ENCODE results near the gene FBXW10B. TPM values are rescaled to one million over a fixed set of nuclear protein-coding genes. Genes with fewer than 3 reads are reported as not detected.
"Not testable (repeated sequence)": the region's sequence is repeated elsewhere in the genome, so short reads cannot be mapped to it uniquely, and the experiment has no call there.

The FBXW10B gene
- total RNA-seq, 2 experiments from 2014 or later, result not detected

DNA sequence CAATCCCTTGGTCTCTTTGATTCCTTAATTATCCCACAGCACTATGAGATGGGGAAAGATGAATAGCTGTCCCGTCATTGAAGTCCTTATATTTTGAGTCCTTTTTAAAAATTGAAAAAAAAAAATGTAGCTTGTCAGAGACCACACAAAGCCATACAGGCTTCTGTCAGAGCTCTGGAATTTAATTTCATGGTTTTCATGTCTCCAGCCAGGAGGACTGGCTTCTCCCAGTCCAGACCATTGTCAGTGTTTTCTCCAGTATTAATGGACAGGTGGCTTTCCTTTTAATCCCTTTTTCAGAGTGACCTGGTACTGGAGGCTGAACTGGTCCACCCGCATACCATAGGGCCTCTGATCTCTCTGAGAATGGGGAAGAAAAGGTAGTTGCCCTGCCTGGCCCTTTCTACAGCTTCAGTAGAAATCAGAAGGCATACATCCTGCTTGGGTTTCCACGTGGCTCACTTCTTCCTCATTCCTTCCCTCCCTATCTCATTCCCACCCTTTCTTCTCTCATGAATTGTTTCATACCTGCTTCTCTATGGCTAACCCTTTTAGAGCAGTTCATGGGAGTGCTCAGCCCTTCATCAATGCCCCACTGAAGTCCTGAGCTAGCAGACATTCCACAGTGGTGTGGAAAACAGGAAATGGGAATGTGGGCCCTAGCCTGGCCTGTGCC lies 35.5 kb upstream of the FBXW10B start:
- no peak overlapping the region for H3K4me3 ChIP-seq (ENCODE audit: low read depth, low read length, poor library complexity, severe bottlenecking)
- H3K36me3 ChIP-seq (ENCODE audit: insufficient read depth, low read length), result no peaks in the 10 kb centered on the region
- H4K20me1 ChIP-seq (ENCODE audit: insufficient read depth, low read length), result no peaks in the 10 kb centered on the region
- no peak overlapping the region for H3K4me2 ChIP-seq (ENCODE audit: low read length)
- ChIA-PET CTCF (ENCODE audit: unreplicated experiment) (no interaction called here), POLR2A (no interaction called here)
- no peaks in the 10 kb centered on the region for H3K9me3 ChIP-seq (ENCODE audit: low read length)
- H2AFZ ChIP-seq (ENCODE audit: low read length), result no peak overlapping the region
- intact Hi-C loops (cut with micrococcal nuclease; ENCODE audit: unreplicated experiment), result no loop called here
- no peaks in the 10 kb centered on the region for H3K79me2 ChIP-seq (ENCODE audit: insufficient read depth, low read depth, low read length)
- no TSS peak for BruUV-seq (replicated peaks)
- no peak overlapping the region for H3K27ac ChIP-seq (ENCODE audit: low read depth, low read length, poor library complexity, severe bottlenecking)
- DNase-seq (ENCODE audit: low spot score), result no peak
- no peaks in the 10 kb centered on the region for H3K9me2 ChIP-seq (ENCODE audit: insufficient read depth, low read length)
- TF ChIP-seq CTCF (conservative IDR thresholded peaks at IDR 0.05; ENCODE audit: low read length) (no peak), EZH2phosphoT487 (IDR thresholded peaks at IDR 0.05; ENCODE audit: borderline replicate concordance, low read depth, low read length) (no peak)
- H3K4me1 ChIP-seq (ENCODE audit: insufficient read depth, low read length, poor library complexity, severe bottlenecking), result no peaks in the 10 kb centered on the region

DNA sequence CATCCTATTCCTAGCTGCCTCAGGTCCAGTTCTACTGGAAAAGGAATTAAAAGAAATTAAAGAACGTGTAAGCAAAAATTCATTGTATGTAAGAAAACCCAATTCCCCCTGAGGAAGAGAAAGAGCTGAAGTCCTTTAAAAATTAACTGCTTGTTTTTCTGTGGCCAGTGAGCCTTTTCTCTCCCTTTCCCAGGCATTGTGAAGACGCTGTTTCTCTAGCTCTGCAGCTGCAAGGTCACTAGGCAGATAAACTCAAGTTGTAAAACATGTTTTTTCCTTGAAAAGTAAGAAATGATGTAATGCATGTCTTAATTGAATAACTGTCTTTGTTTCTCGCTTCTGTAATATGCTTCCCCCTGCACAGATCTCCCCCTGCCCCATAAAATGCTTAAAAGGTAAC lies 34.9 kb upstream of the FBXW10B start:
- H3K9me3 ChIP-seq (ENCODE audit: low read length); DNase-seq (ENCODE audit: low spot score); H4K20me1 ChIP-seq (ENCODE audit: insufficient read depth, low read length); intact Hi-C loops (cut with micrococcal nuclease; ENCODE audit: unreplicated experiment); H2AFZ ChIP-seq (ENCODE audit: low read length); H3K4me3 ChIP-seq (ENCODE audit: low read depth, low read length, poor library complexity, severe bottlenecking); H3K36me3 ChIP-seq (ENCODE audit: insufficient read depth, low read length); CTCF ChIA-PET (ENCODE audit: unreplicated experiment); BruUV-seq (replicated peaks); H3K9me2 ChIP-seq (ENCODE audit: insufficient read depth, low read length); H3K27ac ChIP-seq (ENCODE audit: low read depth, low read length, poor library complexity, severe bottlenecking); POLR2A ChIA-PET; H3K79me2 ChIP-seq (ENCODE audit: insufficient read depth, low read depth, low read length); H3K4me2 ChIP-seq (ENCODE audit: low read length); H3K4me1 ChIP-seq (ENCODE audit: insufficient read depth, low read length, poor library complexity, severe bottlenecking): not testable (repeated sequence)

DNA sequence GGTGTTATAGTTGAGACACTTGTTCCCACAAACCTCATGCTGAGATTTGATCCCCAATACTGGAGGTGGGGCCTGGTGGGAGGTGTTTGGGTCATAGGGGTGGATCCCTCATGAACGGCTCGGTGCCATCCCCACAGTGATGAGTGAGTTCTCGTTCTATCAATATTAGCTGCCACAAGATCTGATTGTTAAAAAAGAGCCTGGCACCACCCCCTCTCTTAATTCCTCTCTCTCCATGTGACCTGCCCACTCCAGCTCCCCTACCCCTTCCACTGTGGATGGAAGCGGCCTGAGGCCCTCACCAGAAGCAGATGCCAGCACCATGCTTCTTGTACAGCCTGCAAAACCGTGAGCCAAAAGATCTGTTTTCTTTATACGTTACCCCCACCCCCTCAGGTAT lies 33.5 kb upstream of the FBXW10B start:
- ChIA-PET CTCF (ENCODE audit: unreplicated experiment) (no interaction called here), POLR2A (interaction anchor here (0.7 to 1.6 kb wide), 2 partner anchors 8 to 276 kb away, joined by 3 to 6 read pairs; no protein-coding TSS in a partner anchor)
- no peak overlapping the region for H2AFZ ChIP-seq (ENCODE audit: low read length)
- H3K9me2 ChIP-seq (ENCODE audit: insufficient read depth, low read length), result no peaks in the 10 kb centered on the region
- H3K4me3 ChIP-seq (ENCODE audit: low read depth, low read length, poor library complexity, severe bottlenecking), result no peak overlapping the region
- intact Hi-C loops (cut with micrococcal nuclease; ENCODE audit: unreplicated experiment), result no loop called here
- DNase-seq (ENCODE audit: low spot score), result no peak
- no peaks in the 10 kb centered on the region for H3K9me3 ChIP-seq (ENCODE audit: low read length)
- no peak overlapping the region for H3K27ac ChIP-seq (ENCODE audit: low read depth, low read length, poor library complexity, severe bottlenecking)
- no peaks in the 10 kb centered on the region for H4K20me1 ChIP-seq (ENCODE audit: insufficient read depth, low read length)
- no peaks in the 10 kb centered on the region for H3K79me2 ChIP-seq (ENCODE audit: insufficient read depth, low read depth, low read length)
- no peaks in the 10 kb centered on the region for H3K4me1 ChIP-seq (ENCODE audit: insufficient read depth, low read length, poor library complexity, severe bottlenecking)
- no TSS peak for BruUV-seq (replicated peaks)
- H3K36me3 ChIP-seq (ENCODE audit: insufficient read depth, low read length), result no peaks in the 10 kb centered on the region
- TF ChIP-seq CTCF (conservative IDR thresholded peaks at IDR 0.05; ENCODE audit: low read length) (no peak), EZH2phosphoT487 (IDR thresholded peaks at IDR 0.05; ENCODE audit: borderline replicate concordance, low read depth, low read length) (no peak)
- no peak overlapping the region for H3K4me2 ChIP-seq (ENCODE audit: low read length)

Measured in OCI-LY7 (cell line).